Stimulated activated CD4-positive, alpha-beta T cell treated with anti-CD3 and anti-CD28 coated beads, Interleukin-12 subunit alpha, Interleukin-12 subunit beta, amount 100 ng/mL, for 4 hours (primary cell): Measurements from ENCODE around the gene PADI6.

Source experiments
- DNase-seq: peaks from one replicate; pipeline ENCODE4 v3.0.0-alpha.2; 2020

Gene PADI6

DNA sequence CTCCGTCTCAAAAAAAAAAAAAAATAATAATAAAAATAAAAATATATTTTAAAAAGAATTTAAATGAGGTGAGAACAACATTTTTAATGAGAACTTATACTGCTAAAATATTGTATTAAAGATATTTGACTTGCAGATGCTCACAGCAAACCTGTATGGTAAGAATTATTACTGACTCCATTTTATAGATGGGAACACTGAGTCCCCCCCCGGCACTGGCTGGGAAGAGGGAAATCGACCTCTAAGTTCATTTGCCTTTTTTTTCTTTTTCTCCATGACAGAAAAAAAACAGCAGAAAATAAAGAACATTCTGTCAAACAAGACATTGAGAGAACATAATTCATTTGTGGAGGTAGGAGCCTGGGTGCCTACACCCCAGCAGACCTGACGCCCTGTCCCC, 13.4 kb upstream of the PADI6 start:
- no peak for DNase-seq

DNA sequence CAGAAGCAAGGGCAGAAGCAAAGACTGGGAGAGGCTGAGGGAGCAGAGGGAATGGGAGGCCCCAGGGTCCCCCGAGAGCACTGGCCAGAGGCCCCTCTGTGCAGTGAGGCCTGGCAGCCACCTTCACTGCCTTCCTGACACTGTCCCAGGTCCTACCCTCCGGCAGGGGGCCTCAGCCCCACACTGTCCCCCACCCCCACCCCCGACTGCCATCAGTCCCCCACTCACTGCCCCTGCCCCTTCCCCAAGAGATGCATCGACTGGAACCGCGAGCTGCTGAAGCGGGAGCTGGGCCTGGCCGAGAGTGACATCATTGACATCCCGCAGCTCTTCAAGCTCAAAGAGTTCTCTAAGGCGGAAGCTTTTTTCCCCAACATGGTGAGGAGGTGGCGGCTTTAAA, 13.0 kb upstream of the PADI6 start:
- no peak for DNase-seq

- no peak for DNase-seq
These were observed 12.2 kb upstream of the PADI6 start for GRCh38 chr1:17359808-17360207.

GRCh38 chr1:17360272-17360956, 11.6 kb upstream of the PADI6 start:
- no peak for DNase-seq

- no peak for DNase-seq
These were observed 10.3 kb upstream of the PADI6 start for GRCh38 chr1:17361687-17362086.

GRCh38 chr1:17363351-17363750, 8.6 kb upstream of the PADI6 start:
- no peak for DNase-seq

- no peak for DNase-seq
These were observed 8.2 kb upstream of the PADI6 start for GRCh38 chr1:17363771-17364170.

GRCh38 chr1:17365293-17365692, 6.7 kb upstream of the PADI6 start:
- DNase-seq, result no peak

- DNase-seq, result no peak
These were observed 2.5 kb upstream of the PADI6 start for GRCh38 chr1:17369466-17369865.

- no peak for DNase-seq
These were observed 1.4 kb upstream of the PADI6 start for GRCh38 chr1:17370618-17371017.

DNA sequence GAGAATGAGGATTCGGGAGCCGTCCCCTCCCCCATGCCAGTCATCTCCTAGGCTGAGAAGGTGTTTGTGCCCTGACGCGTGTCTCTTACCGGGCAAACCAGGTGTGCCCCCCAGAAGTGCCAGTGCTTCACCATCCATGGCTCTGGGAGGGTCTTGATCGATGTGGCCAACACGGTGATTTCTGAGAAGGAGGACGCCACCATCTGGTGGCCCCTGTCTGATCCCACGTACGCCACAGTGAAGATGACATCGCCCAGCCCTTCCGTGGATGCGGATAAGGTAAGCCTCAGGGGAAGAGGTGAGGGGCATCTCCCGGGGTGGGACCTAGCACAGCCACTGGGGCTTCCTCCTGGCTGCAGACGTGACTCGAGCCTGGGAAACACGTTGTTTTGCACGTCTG, 959 bp downstream of the PADI6 start:
- DNase-seq, result no peak

GRCh38 chr1:17375651-17376050, 3.7 kb downstream of the PADI6 start:
- no peak for DNase-seq

GRCh38 chr1:17377325-17377953, 5.4 kb downstream of the PADI6 start:
- DNase-seq, result no peak

DNA sequence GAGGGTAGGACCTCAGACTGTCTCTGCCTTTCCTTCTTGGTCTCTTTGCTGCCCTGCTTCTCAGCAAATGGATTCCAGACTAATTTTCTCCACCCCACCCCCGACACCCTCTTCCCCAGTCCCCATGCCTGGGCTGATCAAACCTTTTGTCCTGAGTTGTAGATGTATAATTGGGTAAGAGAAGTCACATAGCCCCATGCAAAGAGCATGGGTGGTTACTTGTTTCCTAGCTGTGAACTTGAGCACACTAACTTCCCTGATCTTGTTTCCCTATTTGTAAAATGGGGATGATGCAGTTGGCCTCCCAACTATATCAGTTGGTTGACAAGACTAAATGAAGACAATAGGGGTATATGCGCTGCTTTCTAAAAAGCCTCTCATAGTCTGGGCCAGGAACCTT, 9.2 kb downstream of the PADI6 start:
- no peak for DNase-seq

DNA sequence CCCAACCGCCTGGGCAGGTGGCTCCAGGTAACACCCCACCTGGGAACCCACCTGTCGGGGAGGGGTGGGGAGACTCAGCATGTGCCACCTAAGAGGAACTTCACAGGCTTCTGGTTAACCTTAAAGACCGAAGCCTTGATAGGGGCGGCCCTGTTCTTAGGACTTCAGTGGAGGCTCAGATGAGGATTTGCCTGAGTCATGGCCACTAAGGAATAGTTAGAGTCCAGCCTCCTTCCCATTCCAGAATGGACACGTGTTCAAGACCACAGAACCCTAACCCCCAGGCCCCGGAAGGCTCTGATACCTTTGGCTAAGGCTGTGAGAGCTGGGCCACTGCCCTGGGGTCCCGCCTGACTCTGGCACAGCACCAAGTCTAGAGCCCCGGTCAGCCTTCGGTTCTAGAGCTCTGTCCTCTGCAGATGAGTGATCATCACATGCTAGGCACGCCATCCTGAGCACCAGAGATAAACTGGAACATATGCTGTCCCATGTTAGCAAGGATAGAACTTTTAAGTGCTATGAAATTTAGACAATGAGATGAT, 20.3 kb downstream of the PADI6 start:
- no peak for DNase-seq

DNA sequence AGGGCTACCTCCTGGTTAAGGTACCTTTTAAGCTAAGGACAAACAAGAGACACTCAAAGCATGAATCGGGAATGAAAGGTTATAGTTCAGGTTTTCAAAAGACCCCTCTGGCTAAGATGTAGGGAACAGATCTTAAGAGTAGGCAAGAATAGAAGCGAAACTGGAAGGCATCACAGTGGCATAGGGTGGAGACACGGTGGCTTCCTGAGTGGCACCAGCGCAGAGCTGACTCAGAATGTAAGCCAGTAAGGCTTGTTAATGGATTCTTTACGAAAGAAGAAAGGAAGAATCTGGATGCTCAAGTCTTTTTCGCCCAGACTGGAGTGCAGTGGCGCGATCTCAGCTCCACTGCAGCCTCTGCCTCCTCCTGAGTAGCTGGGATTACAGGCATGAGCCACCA, 21.2 kb downstream of the PADI6 start:
- DNase-seq, result no peak

DNA sequence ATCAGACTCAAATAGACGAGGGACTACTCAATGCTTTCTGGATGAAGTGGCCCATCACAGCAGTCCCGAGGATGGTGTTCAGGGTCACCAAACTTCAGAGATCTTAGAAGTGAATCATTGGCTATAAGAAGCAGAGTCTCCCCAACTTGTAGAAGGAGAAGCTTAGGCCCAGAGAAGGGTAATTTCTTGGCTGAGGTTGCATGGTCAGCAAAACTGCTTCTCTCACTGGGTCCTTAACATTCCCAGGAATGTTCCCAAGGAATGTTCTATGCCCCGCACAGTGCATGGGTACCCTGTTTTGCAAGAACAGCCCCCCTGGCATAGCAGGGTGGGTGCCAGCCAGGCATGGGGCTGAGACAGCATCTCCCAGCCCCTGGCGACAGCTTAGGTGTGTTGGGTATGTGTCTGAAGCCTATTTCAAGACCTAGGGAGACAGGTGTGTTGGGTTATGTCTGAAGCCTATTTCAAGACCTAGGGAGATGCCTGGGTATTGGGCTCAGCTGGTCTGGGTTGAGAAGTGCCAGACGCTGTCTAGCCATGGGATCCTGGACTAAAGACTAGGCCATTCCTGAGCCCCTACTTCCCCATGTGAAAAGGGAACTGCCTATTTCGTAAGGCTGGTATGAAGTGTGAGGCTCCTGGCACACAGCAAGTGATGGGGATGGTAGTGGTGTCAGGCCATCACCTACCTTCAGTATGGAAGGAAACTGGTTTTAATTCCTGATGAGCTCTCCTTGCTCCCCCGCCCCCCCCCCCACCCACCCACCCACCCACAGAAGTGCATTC, 26.1 kb downstream of the PADI6 start:
- DNase-seq, result no peak

DNA sequence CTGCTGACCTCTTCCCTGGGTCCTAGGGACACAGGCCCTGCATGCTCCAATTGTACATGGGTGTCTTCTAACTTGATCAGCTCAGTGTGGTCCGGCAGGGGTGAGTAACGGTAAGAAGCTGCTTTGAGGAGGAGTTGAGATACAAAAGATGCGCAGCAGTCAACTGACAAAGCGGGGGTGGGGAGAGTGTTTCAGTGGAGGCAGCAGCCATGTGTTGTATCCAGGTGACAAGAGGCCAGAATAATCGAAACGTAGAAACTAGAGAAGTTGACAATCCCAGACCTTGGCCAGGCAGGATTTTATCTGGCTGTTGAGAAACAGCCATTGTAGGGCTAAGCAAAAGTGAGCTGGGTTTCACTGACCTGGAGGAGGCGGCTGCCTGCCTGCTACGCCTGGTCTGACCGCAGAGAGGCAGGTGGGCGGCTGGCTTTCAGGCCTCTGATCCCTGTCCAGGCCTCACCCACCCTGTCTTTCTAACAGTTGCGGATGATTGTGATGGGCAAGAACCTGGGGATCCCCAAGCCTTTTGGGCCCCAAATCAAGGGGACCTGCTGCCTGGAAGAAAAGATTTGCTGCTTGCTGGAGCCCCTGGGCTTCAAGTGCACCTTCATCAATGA, 28.8 kb downstream of the PADI6 start:
- DNase-seq, result no peak

GRCh38 chr1:17401841-17402240, 29.8 kb downstream of the PADI6 start:
- no peak for DNase-seq

- DNase-seq, result no peak
These were observed 31.1 kb downstream of the PADI6 start for GRCh38 chr1:17403081-17403480.

DNA sequence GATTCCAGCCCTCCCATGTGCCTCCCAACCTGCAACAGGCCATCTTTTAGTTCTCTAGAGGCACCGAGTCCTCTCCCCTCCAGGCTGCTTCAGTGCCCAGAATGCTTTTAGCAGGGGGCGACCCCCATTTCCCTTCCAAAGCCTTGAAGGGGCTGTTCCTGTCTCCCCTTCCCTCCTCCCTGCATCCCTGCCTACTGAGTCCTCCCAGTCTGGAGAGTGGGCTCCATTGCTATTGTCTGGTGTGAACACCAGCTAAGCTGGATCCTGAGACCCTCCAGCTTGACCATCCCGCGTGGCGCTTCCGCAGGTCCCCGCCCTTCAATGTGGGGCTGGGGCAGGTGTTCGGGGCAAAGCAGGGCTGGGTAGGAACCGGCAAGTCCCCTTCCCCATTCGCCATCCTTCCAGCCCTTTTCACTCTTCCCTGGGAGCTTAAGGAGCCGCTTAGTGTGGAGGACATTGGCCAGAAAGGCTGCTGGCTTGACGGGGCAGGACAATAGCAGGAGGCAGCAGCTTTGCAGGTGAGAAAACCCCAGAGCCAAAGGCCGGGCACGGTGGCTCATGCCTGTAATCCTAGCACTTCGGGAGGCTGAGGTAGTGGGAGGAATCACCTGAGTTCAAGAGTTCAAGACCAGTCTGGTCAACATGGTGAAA, 32.2 kb downstream of the PADI6 start:
- no peak for DNase-seq

DNA sequence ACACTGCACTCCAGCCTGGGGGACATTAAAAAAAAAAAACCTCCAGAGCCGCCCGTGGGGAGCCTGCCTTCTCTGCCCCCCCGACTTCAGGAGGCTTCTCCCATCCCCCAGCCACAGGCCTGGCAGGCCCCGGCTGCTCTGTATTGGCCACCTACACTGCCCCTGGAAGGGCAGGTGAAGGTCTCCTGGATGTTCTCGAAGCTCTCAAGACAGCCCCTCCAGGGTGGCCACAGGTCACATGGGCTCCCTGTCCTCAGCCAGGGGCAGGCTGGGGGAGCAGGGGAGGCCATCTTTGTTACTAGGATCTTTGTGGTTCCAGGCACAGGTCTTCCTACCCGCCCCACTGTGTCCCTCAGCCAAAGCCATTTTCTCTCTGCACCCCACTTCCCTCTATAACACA, 32.8 kb downstream of the PADI6 start:
- DNase-seq, result no peak
